ENCODE results near the gene DNAH17.

- TF ChIP-seq, protein P1, sequence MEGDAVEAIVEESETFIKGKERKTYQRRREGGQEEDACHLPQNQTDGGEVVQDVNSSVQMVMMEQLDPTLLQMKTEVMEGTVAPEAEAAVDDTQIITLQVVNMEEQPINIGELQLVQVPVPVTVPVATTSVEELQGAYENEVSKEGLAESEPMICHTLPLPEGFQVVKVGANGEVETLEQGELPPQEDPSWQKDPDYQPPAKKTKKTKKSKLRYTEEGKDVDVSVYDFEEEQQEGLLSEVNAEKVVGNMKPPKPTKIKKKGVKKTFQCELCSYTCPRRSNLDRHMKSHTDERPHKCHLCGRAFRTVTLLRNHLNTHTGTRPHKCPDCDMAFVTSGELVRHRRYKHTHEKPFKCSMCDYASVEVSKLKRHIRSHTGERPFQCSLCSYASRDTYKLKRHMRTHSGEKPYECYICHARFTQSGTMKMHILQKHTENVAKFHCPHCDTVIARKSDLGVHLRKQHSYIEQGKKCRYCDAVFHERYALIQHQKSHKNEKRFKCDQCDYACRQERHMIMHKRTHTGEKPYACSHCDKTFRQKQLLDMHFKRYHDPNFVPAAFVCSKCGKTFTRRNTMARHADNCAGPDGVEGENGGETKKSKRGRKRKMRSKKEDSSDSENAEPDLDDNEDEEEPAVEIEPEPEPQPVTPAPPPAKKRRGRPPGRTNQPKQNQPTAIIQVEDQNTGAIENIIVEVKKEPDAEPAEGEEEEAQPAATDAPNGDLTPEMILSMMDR (IDR thresholded peaks at IDR 0.05; ENCODE audit: low read depth, low read length, poor library complexity, severe bottlenecking): no peak
- no peak for TF ChIP-seq EZH2phosphoT487 (IDR thresholded peaks at IDR 0.05; ENCODE audit: borderline replicate concordance, low read length)
These were observed 51.6 kb downstream of the DNAH17 start for GRCh38 chr17:78525511-78526160.

All from DOHH2 (cell line).